Tibial artery (tissue), 4 donors: ENCODE data around the gene PMF1.

Experiments used
- DNase-seq, 2 donors: peaks; one replicate each; pipeline ENCODE4 v3.0.0-alpha.2; 2019
- H3K27ac ChIP-seq, 2 donors: fragments of 200-600 bp; sonication (generic) in 1 of 2; 1 replicate in 1 of 2; 2 replicates in 1 of 2; pipeline ENCODE4 v1.5.1; 2018 to 2019; ENCODE audit warnings: mild to moderate bottlenecking in 1 of 2
- H3K27me3 ChIP-seq, 2 donors: fragments of 200-600 bp; sonication (generic) in 1 of 2; one replicate each; pipeline versions ENCODE4 v1.5.1 to v1.6.0; 2016 to 2019
- H3K36me3 ChIP-seq, 3 donors: fragments of 200-600 bp; sonication (generic) in 2 of 3; one replicate each; pipeline ENCODE4 v1.5.1; 2016 to 2019; ENCODE audit warnings: mild to moderate bottlenecking in 2 of 3
- H3K4me1 ChIP-seq, 4 donors: fragments of 200-600 bp; sonication (generic) in 2 of 4; 1 replicate in 3 of 4; 2 replicates in 1 of 4; pipeline ENCODE4 v1.5.1; 2016 to 2019
- H3K4me3 ChIP-seq, 2 donors: fragments of 200-600 bp; sonication (generic) in 1 of 2; 1 replicate in 1 of 2; 2 replicates in 1 of 2; pipeline ENCODE4 v1.5.1; 2018 to 2019; ENCODE audit warnings: mild to moderate bottlenecking in 2 of 2
- H3K9me3 ChIP-seq, 3 donors: fragments of 200-600 bp; sonication (generic) in 1 of 3; one replicate each; pipeline ENCODE4 v1.5.1; 2016 to 2019
- CTCF ChIP-seq, 2 experiments: fragments of 200-600 bp in 1 of 2; fragments of 450-650 bp in 1 of 2; IDR thresholded peaks; one replicate each; pipeline ENCODE4 v1.5.1; 2017 to 2019; ENCODE audit warnings: antibody characterized with exemption in 2 of 2, mild to moderate bottlenecking in 1 of 2, moderate library complexity in 1 of 2
- intact Hi-C: fragments of 100-400 bp; cut with DNase I; formaldehyde crosslinking; loops from one replicate; pipeline ENCODE4 v1.15.0; 2023; ENCODE audit warnings: low total_unique reads

PMF1 gene

DNA sequence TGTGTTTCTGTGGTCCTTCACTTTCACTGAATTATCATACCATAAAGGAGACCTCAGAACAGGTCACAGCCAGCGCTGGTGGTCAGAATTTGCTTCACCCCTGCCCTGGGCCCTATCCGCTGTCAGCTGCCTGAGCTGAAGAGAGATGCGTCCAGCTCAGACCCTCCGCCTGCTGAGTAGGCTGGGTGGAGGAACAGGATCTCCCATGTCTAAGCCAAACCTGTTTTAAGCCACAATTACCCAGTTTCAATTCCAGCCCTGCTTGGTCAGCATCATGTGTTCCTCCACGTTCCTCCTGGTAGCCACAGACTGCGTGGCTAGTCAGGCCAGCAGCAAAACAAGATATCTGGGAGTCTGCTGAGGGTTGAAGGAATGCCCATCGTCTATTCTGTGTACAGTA is 15.7 kb downstream of the PMF1 start:
- no peak for DNase-seq
- intact Hi-C loops, result loop anchor here (5.0 kb wide), 1 partner anchor 81 kb away; no protein-coding TSS in a partner anchor
- H3K27me3 ChIP-seq, result no peaks in the 10 kb centered on the region
- peaks cover 21 to 70% (median 30%) of the 10 kb centered on the region in 3 donors for H3K36me3 ChIP-seq
- no peak overlapping the region for H3K27ac ChIP-seq
- TF ChIP-seq CTCF (IDR thresholded peaks at IDR 0.05), result no peak
- no peaks in the 10 kb centered on the region for H3K4me1 ChIP-seq
- H3K4me3 ChIP-seq, result no peak overlapping the region
- H3K9me3 ChIP-seq, result no peaks in the 10 kb centered on the region

DNA sequence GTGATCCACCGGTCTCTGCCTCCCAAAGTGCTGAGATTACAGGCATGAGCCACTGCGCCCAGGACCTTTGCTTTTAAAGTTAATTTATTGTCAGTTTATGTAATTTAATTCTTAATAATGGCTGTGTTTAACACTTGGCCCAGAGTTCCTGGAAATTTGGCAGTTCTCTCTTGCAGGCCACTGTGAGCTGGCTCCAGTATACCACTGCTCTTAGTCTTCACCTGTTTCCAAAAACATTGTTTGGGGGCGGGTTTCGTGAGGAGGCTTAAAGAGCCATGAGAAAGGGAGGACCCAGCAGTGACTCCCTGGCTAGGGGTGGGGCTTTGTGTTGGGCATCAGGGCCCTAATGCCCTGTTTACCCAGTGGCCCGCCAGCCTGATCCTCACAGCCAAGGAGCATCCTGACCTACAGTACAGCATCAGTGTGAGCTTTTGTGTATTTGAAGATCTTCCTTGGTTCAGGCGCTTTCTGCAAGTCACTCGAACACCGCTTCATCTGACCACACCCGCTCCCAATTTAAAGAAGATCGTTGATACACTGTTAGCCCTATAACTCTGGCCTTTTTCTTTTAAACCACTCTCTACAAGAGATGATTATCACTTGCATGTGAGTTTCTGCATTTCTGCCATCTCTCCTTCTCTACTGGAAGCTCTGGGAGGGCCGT is 17.1 kb downstream of the PMF1 start:
- H3K27ac ChIP-seq, result no peak overlapping the region
- no peaks in the 10 kb centered on the region for H3K9me3 ChIP-seq
- no peak overlapping the region for H3K4me3 ChIP-seq
- intact Hi-C loops, result loop anchor here (5.0 kb wide), 1 partner anchor 83 kb away; no protein-coding TSS in a partner anchor
- no peaks in the 10 kb centered on the region for H3K4me1 ChIP-seq
- no peaks in the 10 kb centered on the region for H3K27me3 ChIP-seq
- TF ChIP-seq CTCF (IDR thresholded peaks at IDR 0.05), result no peak
- no peak for DNase-seq
- H3K36me3 ChIP-seq, result peaks cover 27 to 75% (median 34%) of the 10 kb centered on the region in 3 donors

DNA sequence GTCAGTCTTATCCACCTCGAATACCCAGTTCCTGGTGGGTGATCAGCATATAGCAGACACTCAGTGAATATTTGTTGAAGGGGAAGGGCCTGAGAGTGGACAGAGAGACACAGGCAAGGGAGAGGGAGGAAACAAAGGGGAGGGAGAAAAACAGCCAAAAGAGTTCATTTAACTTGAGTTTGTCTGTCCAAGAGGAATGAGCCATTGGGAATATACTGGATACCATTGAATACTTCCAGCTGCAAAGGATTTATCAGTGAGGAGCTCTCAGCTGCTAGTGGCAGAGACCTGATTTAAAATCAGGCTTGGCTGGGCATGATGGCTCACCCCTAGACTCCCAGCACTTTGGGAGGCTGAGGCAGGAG is 17.6 kb downstream of the PMF1 start:
- no peak for TF ChIP-seq CTCF (IDR thresholded peaks at IDR 0.05)
- no peak for DNase-seq
- H3K4me1 ChIP-seq, result no peaks in the 10 kb centered on the region
- H3K27me3 ChIP-seq, result no peaks in the 10 kb centered on the region
- H3K9me3 ChIP-seq, result no peaks in the 10 kb centered on the region
- H3K36me3 ChIP-seq, result peaks cover 32 to 80% (median 37%) of the 10 kb centered on the region in 3 donors
- no peak overlapping the region for H3K4me3 ChIP-seq
- intact Hi-C loops, result no loop called here
- no peak overlapping the region for H3K27ac ChIP-seq

DNA sequence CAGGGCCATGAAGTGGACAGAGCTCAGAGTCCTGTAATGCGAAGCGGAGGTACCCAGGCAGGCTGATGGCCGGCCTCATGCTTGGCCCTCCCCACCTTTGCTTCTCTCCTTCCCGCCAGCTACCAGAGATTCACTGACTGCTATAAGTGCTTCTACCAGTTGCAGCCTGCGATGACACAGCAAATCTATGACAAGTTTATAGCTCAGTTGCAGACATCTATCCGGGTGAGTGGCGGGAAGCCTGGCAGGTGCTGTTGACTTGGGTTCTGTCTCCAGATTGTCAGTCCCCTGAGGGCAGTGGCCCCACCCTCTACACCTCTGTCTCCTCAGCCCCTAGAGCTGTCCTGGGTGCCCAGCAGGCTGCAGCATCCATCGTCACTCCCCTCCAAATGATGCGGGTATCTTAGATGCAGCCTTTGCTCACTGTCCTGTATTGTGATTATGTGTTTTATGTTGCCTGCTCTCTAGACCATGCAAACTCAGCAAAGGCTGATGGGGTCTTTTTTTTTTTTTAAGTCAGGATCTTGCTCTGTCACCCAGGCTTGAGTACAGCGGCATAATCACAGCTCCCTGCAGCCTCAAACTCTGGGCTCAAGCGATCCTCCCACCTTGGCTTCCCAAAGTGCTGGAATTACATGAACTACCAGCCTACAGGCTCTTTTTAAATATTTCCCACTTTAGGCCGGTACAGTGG is 19.5 kb downstream of the PMF1 start:
- TF ChIP-seq CTCF (IDR thresholded peaks at IDR 0.05), result no peak
- H3K27ac ChIP-seq, result no peak overlapping the region
- H3K27me3 ChIP-seq, result no peaks in the 10 kb centered on the region
- H3K36me3 ChIP-seq, result peaks cover 38 to 83% (median 44%) of the 10 kb centered on the region in 3 donors
- intact Hi-C loops, result no loop called here
- H3K4me1 ChIP-seq, result no peaks in the 10 kb centered on the region
- H3K4me3 ChIP-seq, result no peak overlapping the region
- no peaks in the 10 kb centered on the region for H3K9me3 ChIP-seq
- no peak for DNase-seq

GRCh38 chr1:156233426-156234127 is 20.8 kb downstream of the PMF1 start:
- H3K27ac ChIP-seq, result no peak overlapping the region
- H3K4me3 ChIP-seq, result no peak overlapping the region
- DNase-seq, result no peak
- peaks cover 51 to 84% (median 53%) of the 10 kb centered on the region in 3 donors for H3K36me3 ChIP-seq
- no peaks in the 10 kb centered on the region for H3K27me3 ChIP-seq
- no peaks in the 10 kb centered on the region for H3K4me1 ChIP-seq
- intact Hi-C loops, result no loop called here
- H3K9me3 ChIP-seq, result no peaks in the 10 kb centered on the region
- TF ChIP-seq CTCF (IDR thresholded peaks at IDR 0.05), result no peak
